Gastrocnemius medialis (tissue), 4 donors: ENCODE measurements around the gene TNIK.

Experiments
- POLR2A ChIP-seq, 2 donors: fragments of 450-650 bp; IDR thresholded peaks; one replicate each; pipeline ENCODE4 v1.6.1; 2017; ENCODE audit warnings: antibody characterized with exemption in 2 of 2, mild to moderate bottlenecking in 2 of 2, moderate library complexity in 2 of 2
- TF ChIP-seq, protein P1 (sequence below), 5 experiments: fragments of 450-650 bp in 3 of 5; fragments of 200-600 bp in 2 of 5; sonication (generic) in 2 of 5; IDR thresholded peaks in 4 of 5; conservative IDR thresholded peaks in 1 of 5; 1 replicate in 4 of 5; 2 replicates in 1 of 5; pipeline ENCODE4 v1.5.1; 2016 to 2019; ENCODE audit warnings: antibody characterized with exemption in 5 of 5, mild to moderate bottlenecking in 3 of 5, moderate library complexity in 3 of 5

DNA sequence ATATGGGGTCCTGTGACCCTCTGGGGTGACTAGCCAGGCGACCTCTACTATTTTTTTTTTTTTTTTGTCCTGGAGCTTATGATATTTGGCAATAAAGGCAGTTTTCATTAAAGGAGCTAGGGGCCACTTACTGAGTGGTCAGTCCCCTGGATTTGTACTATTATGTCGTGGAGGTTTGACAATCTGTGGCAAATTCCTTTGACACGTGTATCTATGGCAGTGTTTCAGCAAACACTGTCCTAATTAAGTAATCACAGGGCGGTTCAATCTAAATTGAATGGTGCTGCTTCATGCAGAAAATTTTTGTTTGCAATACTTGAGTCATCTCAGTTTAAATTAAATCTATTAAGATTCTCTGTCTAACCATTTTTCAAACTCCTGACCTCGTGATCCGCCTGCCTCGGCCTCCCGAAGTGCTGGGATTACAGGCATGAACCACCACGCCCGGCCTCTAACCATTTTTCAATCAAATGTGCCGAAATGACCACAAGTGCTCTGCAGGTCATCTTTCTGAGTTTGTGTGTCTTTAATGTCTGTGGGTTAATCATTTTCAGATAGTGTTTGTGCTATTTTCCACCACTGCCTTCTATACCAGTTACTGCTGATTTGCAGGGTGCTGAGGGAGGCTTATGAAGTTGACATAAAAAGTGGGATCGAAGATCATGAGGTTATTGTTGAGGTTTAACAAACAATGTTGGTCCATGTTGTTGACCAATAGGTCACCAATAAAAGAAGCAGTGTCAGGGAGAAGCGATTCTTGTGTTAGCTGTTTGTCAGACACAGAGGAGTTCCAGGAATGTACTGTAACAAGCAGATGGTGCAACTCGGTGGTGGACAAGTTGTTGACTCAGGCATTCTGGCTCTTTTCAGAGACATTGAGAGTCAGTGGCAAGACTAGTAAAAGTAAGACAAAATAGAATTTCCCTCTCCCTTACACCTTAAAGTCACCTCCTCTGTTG is 415.1 kb downstream of the TNIK start:
- no peak for TF ChIP-seq POLR2A (IDR thresholded peaks at IDR 0.05)
- TF ChIP-seq, protein P1, sequence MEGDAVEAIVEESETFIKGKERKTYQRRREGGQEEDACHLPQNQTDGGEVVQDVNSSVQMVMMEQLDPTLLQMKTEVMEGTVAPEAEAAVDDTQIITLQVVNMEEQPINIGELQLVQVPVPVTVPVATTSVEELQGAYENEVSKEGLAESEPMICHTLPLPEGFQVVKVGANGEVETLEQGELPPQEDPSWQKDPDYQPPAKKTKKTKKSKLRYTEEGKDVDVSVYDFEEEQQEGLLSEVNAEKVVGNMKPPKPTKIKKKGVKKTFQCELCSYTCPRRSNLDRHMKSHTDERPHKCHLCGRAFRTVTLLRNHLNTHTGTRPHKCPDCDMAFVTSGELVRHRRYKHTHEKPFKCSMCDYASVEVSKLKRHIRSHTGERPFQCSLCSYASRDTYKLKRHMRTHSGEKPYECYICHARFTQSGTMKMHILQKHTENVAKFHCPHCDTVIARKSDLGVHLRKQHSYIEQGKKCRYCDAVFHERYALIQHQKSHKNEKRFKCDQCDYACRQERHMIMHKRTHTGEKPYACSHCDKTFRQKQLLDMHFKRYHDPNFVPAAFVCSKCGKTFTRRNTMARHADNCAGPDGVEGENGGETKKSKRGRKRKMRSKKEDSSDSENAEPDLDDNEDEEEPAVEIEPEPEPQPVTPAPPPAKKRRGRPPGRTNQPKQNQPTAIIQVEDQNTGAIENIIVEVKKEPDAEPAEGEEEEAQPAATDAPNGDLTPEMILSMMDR (IDR thresholded peaks at IDR 0.05 in 4 of 5, conservative IDR thresholded peaks at IDR 0.05 in 1 of 5) = no peak
